ENCODE data around the gene ACAD10.
A peak's percentile ranks its signal among the peaks of the same experiment; 100 is the strongest.
"Not testable (repeated sequence)": the region's sequence is repeated elsewhere in the genome, so short reads cannot be mapped to it uniquely, and the experiment has no call there.

The ACAD10 gene

DNA sequence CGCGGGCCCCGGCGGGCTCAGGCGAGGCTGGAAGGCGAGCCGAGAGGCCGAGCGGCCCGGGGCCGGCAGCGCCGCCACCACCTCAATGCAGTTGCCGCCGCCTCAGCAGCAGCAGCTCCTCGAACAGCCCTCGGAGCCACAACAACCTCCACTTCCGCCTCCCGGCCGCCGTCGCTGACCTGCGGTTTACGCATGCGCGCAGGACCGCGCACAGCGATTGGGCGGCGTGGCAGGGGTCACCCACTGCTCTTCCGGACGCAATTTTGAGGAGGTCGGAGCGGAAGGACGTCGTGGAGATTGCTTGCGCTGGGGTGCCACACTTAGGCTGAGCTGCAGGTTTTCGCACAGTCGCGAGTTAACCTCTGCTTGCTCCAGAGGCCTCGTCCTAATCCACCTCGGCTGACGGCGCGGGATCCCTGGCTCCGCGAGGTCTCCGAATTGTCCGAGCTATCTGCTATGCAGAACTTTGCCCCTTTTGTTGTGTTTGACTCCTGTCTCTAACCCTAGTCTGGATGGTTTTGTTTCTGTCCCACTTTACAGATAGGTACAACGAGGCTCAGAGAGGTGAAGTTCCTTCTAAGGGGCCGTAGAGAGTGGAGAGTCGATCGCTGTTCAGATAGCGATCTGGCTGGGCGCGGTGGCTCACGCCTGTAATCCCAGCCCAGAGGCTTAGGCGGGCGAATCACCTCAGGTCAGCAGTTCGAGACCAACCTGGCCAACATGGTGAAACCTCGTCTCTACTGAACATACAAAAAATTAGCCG lies at the start of gene ACAD10, which contains the start of gene BRAP:
Gene ACAD10, plus strand, starts transcription at position 243 of the 763 bp plus-strand sequence. CDS start 6,657 bp downstream, outside the sequence.
Gene BRAP, minus strand, starts transcription at position 146 of the 763 bp plus-strand sequence. CDS start 164 bp downstream, outside the sequence.
- peak; percentile 83 for DNase-seq (ENCODE audit: low read depth, low spot score)

DNA sequence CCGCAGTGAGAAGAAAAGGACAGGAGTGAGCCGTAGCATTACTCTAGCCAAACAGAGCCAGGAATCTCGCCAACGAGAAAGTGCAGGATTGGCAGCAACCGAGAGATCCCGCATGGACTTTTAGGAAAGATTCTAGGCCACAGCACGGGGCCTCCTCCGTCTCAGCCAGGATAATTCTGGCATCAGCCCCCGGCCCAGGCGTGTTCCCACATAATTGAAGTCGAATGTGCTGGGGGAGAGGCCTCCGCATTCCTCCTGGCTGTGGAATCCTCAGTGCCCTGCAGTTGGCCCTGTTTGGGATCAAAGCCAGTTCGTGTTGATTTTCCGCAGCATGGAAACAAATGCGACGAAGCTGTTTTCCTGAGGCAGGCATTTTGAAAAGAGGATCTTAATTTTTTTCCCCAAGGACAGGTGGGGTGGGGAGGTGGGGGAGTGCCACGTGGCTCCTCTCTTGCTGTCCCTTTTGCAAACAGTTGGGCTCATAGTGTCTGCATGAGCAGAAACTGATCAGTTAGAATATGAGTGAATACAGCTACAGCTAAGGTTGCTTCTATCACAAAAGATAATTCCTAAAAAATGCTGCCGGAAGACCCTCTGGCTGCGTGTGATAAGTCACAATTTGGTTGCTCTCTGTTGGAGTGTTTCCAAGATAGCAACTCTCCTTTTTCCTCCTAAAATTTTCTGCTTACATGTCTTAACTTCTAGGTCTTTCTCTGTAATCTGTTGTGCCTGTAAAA lies 49.5 kb upstream of the ACAD10 start:
- DNase-seq (ENCODE audit: low read depth, low spot score): no peak

DNA sequence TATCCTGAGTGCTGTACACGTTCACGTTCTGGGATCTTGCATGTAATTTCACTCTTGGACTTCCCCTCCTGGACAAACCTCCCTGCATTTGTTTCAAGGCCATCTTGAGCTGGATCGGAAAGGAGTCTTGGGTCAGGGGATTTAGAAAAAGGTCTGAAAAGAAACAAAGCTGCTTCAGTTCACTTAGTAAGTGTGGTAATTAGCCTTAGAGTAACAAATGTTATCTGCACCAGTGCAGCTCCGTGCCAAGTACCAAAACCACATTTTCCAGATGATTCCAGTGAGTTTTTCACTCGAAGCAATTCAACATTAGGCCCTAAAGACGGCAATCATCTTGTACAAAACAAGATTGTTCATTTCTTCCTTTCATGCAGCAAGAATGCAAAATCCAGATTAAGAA lies 47.3 kb upstream of the ACAD10 start:
- no peak for DNase-seq (ENCODE audit: low read depth, low spot score)

DNA sequence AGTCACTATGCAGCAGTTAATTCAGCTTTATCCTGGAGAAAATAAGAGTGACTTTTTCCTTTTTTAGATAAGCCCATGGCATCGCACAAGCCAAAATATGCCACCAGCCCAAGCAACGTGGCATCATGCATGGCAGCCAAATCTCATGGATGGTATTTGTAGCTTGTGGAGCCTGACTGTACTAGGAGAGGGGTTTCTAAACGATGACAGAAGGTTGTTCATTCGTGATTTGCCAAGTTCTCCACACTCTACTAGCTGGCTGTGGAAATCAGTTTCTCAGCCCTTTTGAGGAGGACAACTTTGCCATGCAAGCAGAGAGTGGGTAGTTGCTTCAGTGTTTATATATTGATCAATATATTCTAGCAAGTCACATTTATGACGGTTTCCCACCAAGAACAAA lies 45.3 kb upstream of the ACAD10 start:
- no peak for DNase-seq (ENCODE audit: low read depth, low spot score)

DNA sequence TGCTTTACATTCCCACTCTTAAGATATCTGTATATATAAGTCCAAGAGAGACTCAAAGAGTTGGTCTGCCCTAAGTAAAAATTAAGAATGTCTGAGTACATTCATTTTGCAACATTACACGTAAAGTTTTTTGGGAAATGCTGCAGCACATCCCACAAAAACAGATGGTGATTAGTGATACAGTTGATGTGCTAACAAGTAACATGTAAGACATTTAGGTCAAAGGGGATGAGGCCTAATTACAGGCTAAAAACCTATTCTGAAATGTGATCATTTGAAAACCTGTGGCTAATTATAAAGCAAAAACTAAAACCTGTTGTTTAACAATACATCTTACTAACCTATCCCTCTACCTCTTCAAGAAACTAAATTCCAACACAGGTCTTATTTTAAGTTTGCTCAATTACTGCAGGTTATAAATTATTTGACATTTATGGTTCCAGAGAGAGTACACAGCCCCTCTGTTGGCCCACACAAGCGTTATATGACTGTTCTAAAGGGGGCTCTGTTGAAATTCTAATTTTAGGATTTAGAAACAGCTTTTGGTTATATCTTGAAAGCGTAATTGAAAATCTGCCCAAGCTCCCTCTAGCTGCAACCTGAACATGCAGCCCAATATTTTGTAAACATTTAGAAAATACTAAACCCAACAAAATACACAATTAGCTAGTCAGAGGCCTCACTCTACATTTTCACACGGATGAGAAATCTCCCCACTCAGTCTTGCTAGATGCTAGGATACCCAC lies 43.0 kb upstream of the ACAD10 start:
- no peak for DNase-seq (ENCODE audit: low read depth, low spot score)

DNA sequence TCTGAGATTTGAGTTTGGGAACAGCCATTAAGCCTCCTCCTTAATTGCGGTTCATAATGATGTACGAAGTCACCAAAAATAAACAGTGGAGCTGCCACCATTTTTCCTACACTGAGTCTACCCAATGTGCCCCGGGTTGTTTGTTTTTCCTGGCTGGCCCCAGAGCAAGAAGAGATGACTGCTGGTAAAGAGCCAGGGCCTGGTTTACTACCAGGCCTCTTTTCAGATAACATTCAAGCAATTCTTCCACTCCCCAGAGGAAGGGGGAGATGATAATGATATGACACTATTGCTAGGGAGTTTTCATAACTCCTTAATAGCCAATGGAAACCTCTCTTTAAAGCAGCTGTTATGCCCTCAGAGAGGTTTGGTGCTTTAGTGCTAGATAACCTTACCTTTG lies 42.4 kb upstream of the ACAD10 start:
- no peak for DNase-seq (ENCODE audit: low read depth, low spot score)

DNA sequence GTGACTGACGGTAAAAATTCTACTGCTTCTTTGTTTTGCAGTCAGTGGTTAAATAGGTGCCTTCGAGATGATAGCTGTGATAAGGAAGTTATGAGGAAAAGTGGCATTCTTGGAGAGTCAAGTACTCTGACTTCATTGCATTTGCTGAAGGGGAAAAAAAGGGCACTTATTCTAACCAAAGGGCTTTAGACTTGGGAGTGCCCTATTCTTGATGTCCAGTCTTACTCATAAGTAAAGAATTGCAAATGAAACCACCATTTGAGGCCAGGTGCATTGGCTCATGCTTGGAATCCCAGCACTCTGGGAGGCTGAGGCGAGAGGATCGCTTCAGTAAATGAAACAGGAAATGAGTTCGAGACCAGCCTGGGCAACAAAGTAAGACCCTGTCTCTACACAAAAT lies 40.4 kb upstream of the ACAD10 start:
- DNase-seq (ENCODE audit: low read depth, low spot score): no peak

DNA sequence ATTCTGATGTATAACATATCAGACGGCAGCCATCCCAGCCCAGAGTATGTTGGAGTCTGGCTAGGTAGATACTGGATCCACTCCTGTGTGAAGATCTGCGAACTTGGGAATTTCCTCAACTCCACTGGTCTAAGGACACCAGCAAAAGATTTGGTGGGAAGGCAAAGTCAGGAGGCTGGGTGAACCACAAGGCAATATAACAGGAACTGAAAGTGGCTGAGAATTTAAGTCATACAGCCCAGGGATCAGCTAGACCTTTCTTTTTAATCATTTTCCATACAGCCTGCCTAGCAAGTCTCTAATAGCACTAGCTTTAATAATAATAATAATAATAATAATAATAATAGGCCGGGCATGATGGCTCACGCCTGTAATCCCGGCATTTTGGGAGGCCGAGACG lies 34.9 kb upstream of the ACAD10 start:
- DNase-seq (ENCODE audit: low read depth, low spot score): no peak

DNA sequence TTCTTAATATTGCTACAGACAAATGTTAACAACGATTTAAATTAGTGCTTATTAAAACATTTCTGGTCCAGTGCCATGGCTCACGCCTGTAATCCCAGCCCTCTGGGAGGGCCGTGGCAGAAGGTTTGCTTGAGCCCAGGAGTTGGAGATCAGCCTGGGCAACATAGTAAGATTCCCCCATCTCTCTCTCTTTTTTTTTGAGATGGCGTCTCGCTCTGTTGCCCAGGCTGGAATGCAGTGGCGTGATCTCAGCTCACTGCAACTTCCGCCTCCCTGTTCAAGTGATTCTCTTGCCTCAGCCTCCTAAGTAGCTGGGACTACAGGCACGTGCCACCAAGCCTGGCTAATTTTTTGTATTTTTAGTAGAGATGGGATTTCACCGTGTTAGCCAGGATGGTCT lies 33.3 kb upstream of the ACAD10 start:
- not testable (repeated sequence) for DNase-seq (ENCODE audit: low read depth, low spot score)

DNA sequence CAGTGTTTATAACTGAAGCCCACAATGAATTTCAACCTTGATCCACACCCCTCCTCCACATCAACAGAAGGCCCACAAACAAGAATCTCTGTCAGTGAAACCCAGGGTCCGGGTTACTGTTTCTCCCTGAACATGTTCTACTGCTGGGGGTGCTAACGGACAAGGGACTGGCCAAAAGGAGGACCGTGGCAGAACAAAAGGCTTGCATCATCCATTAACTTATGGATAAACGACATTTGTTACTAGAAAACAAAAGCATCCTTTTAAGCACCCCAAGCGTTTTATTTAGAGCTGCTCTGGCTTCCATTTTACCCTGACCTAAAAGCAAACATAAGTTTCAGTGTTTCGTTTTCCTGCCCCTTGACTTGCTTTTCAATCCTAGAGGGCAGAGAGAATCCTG lies 32.3 kb upstream of the ACAD10 start:
- no peak for DNase-seq (ENCODE audit: low read depth, low spot score)

DNA sequence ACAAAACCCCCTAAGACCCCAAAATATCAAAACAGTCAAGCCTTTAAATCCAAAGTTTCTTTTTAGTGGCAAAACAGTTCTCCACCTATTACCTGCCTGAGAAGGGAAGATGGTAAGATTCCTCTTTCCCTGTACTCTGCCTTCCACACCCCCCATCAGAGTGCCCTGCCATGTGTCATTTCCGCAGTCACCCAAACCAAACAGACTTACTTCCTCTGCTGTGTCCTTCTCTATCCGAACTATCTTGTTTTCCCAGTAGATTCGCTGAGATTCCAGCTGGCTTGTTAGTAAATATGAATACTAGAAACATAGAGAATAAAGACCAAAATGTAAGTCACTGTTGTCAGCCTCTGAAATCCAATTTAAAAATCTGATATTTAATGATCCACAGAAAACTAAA lies 30.5 kb upstream of the ACAD10 start:
- DNase-seq (ENCODE audit: low read depth, low spot score): no peak

DNA sequence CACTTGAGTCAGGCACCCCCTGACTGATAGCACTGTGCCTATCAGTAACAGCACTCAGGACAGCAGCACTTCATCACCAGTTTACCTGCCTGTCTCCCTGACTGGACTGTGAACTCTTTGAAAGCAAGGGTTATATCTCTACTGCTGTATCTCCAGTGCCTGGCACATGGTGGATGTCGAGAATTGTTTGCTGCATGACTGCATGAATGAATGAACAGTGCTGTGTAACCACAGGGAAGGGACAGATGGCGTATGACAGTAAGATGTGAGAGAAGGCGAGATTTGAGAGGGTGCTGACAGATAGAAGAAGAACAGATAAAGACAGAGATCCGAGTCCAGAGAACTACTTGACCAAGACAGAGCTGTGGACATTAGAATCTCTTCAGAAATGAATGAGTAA lies 29.8 kb upstream of the ACAD10 start:
- DNase-seq (ENCODE audit: low read depth, low spot score): no peak

DNA sequence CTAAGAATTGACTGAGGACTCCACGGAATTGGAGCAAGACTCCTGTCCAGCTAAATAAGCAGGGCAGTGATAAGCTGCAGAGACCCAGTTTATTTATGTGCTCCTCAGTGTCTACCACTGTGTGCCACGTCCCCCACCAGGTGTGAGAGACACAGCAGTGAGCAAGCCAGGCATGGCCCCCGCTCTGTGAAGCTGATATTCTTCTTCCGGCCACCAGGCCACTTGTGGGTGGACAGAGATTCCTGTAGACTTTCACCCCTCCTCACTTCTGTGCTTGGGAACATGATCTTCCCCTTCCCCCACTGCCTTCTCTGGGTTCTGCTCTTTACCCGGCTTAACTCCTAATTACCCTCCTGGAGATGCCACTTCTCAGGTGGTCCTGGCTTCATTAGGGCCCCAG lies 21.4 kb upstream of the ACAD10 start:
- DNase-seq (ENCODE audit: low read depth, low spot score): no peak

DNA sequence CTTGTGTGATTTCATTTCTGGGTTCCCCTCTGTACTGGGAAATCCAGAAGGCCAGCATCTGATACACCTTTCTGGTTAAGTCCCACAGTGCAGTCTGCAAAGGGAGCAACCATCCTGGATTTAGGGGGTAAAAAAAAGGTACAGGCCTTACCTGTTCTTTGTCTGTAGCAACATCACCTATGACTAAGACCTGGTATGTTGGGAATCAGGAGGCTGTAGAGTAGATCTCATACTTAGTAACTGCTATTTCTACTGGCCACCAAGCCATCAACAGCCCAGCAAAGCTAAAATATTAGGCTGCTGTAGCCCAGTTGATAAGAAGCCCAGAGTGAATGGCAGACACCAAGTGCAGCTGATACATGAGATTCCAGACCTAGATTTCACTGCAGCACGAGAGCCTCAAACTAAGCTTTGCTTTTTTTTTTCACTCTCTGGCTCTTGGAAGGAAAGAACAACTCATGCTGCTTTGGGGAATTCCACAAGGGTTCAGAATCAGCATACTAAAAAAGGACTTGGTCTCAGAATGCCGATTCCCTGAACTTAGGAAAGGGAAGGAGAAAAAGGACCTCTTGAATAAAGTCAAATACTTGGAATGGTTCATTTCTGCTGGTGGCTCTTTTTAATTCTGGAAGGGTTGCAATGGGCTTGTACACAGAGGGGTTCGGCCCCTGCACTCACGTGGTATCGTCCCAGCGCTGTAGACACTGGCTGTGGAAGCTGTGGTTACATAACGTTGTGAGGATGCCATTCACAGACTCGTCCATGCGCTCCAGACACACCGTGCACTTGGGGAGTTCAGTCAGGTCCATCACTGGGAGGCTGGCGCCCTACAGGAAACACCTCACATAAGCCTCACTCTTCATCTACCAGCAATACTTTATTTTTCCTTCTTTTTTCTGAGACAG lies 20.6 kb upstream of the ACAD10 start:
- DNase-seq (ENCODE audit: low read depth, low spot score): no peak

DNA sequence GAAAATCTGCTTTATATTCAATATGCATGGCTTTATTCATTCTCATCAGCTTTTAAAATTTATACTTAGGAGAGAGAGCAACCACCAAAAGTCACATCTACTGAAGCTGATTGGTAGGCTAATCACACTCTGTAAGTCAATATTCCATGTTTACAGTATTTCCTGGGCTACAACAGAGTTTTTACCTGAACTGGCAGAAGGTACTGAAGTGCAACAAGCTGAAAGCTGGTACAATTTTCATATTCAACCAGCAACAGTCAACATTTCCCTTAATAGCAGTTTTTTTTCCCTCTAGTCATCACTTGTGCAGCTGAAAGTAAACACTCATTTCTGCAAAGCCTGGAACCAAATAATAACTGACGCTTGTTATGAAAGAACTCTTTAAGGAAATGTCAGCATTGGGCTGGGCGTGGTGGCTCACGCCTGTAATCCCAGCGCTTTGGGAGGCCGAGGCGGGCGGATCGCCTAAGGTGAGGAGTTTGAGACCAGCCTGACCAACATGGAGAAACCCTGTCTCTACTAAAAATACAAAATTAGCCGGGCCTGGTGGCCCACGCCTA lies 13.0 kb upstream of the ACAD10 start:
- DNase-seq (ENCODE audit: low read depth, low spot score): no peak

DNA sequence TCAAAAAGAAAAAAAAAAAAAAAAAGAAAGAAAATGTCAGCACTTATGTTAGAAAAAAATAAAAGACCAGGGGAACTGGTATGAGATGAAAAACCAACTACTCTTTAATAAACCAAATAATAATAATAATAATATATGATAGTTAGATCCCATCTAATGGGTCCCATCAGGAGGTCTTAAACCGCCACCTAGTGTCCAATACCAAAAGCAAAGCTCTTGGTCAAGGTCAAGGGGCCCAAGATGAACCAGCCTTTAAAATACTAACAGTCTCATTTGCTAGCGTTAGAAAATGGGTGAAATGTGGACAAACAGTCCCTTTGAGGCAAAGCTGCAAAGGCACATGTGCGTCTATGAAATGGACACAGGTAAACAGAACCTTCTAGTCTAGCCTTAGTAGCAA lies 12.3 kb upstream of the ACAD10 start:
- DNase-seq (ENCODE audit: low read depth, low spot score): no peak

DNA sequence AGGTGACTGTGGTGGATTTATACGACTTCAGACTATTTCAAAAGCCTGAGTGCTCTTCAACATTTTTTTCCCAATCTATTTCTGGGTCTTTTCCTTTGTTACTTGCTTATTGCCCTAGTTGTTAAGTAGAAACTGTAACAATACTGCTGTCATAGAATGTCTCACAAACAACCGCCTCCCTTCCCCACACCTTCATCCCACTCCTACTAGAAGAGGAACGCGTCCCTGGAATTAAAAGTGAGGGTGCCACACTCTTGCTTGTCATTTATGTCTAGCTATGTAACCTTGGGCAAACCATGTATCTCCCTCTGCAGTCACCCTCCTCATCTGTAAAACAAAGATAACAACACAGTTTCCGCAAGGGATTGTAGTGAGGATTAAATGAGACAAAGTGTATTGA lies 8.7 kb upstream of the ACAD10 start:
- no peak for DNase-seq (ENCODE audit: low read depth, low spot score)

DNA sequence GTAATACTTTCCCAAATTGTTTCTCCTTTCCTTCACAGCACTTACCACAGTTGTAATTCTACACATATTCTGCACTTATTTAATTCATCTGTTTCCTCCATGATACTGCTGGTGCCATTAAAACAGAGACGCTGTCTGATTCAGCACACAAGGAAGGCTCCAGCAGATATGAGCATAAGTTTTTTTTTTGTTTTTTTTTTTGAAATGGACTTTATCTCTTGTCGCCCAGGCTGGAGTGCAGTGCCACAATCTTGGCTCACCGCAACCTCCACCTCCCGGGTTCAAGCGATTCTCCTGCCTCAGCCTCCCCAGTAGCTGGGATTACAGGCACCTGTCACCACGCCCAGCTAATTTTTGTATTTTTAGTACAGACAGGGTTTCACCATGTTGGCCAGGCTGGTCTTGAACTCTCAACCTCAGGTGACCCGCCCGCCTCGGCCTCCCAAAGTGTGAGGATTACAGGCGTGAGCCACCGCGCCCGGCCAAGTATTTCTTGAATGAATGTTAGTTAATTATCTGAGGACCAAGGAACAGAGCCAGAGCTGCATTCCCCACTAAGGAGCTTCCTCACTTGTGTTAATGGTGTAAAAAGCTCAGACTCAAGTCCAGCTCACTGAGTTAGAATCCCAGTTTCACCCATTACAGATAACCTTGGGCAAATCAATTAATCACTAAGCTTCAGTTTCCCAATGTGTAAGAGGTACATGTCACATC lies 1.2 kb upstream of the ACAD10 start:
- not testable (repeated sequence) for DNase-seq (ENCODE audit: low read depth, low spot score)

DNA sequence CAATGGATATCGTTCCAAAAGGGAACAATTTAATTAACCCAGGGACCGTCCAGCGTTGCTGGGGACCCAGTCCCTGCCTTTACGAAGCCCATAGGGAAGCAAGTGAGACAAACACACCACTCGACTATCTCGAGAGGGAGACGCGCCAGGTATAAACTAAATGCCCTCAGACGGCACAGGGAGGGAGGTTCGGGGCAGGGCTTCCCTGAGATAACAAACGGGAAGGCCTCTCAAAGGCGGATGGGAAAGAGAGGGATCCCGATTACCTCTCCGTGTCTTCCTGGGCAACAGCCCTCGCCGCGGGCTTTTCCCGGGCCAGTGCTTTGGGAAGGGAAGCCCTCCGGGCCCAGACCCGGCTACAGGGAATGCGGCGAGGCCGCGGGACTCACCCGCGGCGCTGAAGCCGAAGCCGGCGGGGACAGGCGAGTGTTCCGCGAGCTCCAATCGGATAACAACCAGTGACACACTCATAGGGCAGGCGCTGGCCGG lies 487 bp upstream of the ACAD10 start:
- DNase-seq (ENCODE audit: low read depth, low spot score): peak; percentile 2

DNA sequence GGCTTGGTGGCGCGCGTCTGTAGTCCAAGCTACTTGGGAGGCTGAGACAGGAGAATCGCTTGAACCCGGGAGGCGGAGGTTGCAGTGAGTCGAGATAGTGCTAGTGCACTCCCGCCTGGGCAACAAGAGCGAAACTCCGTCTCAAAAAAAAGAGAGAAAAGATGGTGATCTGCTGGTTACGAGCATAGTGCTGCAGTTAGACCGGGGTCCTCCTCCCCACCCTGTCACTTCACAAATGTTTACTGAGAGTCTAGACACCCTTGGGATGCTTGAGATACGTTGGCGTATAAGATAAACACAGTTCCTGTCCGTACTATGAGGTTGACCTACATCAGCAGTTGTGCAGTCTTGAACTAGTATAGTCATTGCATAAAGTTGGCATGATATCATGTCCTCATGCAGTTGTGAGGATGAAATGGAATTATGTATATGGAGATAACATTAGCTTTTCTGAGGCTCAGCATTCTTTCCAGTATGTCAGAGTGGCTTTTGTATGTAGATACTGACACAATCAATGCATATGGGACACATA lies 787 bp downstream of the ACAD10 start:
- DNase-seq (ENCODE audit: low read depth, low spot score): no peak

All from activated CD4-positive, CD25-positive, alpha-beta regulatory T cell treated with anti-CD3 and anti-CD28 coated beads, Interleukin-2, amount 50 U/mL, for 16 hours (primary cell).